H1 (cell line): ENCODE results near the gene OPCML. TPM values are rescaled to one million over a fixed set of nuclear protein-coding genes. Genes with fewer than 3 reads are reported as not detected.

Source experiments
- CTCF ChIA-PET: fragments of 300-600 bp; sonication (Branson Sonifier 250); formaldehyde crosslinking; loops from one replicate; lab custom pipeline; 2021; ENCODE audit not compliant: partially characterized antibody; lab: Charles Lee
- POLR2A ChIA-PET: fragments of 300-600 bp; sonication (Branson Sonifier 250); formaldehyde crosslinking; loops from one replicate; lab custom pipeline; 2021; ENCODE audit warnings: inconsistent platforms; ENCODE audit not compliant: partially characterized antibody; lab: Charles Lee
- DNase-seq, 2 experiments: peaks; one replicate each; pipeline versions ENCODE4 v3.0.0 to v3.0.0-alpha.2; 2010 to 2022; ENCODE audit warnings: low spot score in 2 of 2, low read depth in 1 of 2, mixed read lengths in 1 of 2
- FAIRE-seq: peaks from 2 replicates; lab custom pipeline; 2011; peaks lifted over from hg19 to GRCh38; lab: Jason Lieb, UNC
- H2AFZ ChIP-seq: 2 replicates; pipeline ENCODE4 v1.8.1; 2012; ENCODE audit warnings: low read length, inconsistent platforms
- H2AK5ac ChIP-seq: 2 replicates; pipeline ENCODE4 v1.6.1; 2013; ENCODE audit warnings: low read depth, low read length
- H2BK120ac ChIP-seq: replicated peaks from 2 replicates; pipeline ENCODE3; 2013; ENCODE audit warnings: low read depth, low read length, inconsistent platforms
- H2BK12ac ChIP-seq: 2 replicates; pipeline ENCODE4 v1.6.1; 2013; ENCODE audit warnings: low read depth, low read length
- H2BK15ac ChIP-seq: 2 replicates; pipeline ENCODE4 v1.6.1; 2013; ENCODE audit warnings: low read length
- H2BK20ac ChIP-seq: 2 replicates; pipeline ENCODE4 v1.6.1; 2013; ENCODE audit warnings: low read length
- H2BK5ac ChIP-seq: 2 replicates; pipeline ENCODE4 v1.6.1; 2013; ENCODE audit warnings: low read depth, low read length
- H3K14ac ChIP-seq: 2 replicates; pipeline ENCODE4 v1.6.1; 2013; ENCODE audit warnings: inconsistent platforms; ENCODE audit not compliant: insufficient read length
- H3K18ac ChIP-seq: 2 replicates; pipeline ENCODE4 v1.6.1; 2013; ENCODE audit warnings: low read length; ENCODE audit errors: extremely low read depth
- H3K23ac ChIP-seq: 2 replicates; pipeline ENCODE4 v1.6.1; 2013; ENCODE audit warnings: inconsistent platforms; ENCODE audit not compliant: insufficient read length
- H3K23me2 ChIP-seq: 2 replicates; pipeline ENCODE4 v1.6.1; 2013; ENCODE audit warnings: low read depth, low read length
- H3K27ac ChIP-seq: 2 replicates; pipeline ENCODE4 v1.6.1; 2011; ENCODE audit warnings: low read depth, low read length, inconsistent platforms
- H3K27me3 ChIP-seq, 4 experiments: replicated peaks in 1 of 4; 1 replicate in 1 of 4; 2 replicates in 3 of 4; pipeline versions ENCODE4 v1.6.1 to v1.8.1; 2011 to 2013; ENCODE audit warnings: low read length in 3 of 4, mild to moderate bottlenecking in 3 of 4, inconsistent platforms in 2 of 4, mixed read lengths in 2 of 4, moderate library complexity in 1 of 4; ENCODE audit not compliant: control insufficient read depth in 3 of 4, insufficient read depth in 3 of 4; ENCODE audit errors: extremely low read depth in 1 of 4
- H3K36me3 ChIP-seq, 4 experiments: 2 replicates each; pipeline versions ENCODE4 v1.6.1 to v1.8.1; 2011 to 2013; ENCODE audit warnings: mild to moderate bottlenecking in 4 of 4, low read length in 3 of 4, moderate library complexity in 2 of 4, control low read depth in 1 of 4, inconsistent platforms in 1 of 4; ENCODE audit not compliant: insufficient read depth in 4 of 4, control insufficient read depth in 2 of 4
- H3K4ac ChIP-seq: replicated peaks from 2 replicates; pipeline ENCODE3; 2013; ENCODE audit warnings: low read length, low read depth, mixed read lengths, inconsistent platforms; ENCODE audit not compliant: insufficient read length
- H3K4me1 ChIP-seq, 4 experiments: replicated peaks in 1 of 4; 1 replicate in 1 of 4; 2 replicates in 3 of 4; pipeline versions ENCODE4 v1.6.1 to v1.8.1; 2011 to 2013; ENCODE audit warnings: low read length in 3 of 4, inconsistent platforms in 2 of 4, mixed read lengths in 1 of 4; ENCODE audit not compliant: insufficient read depth in 4 of 4, control insufficient read depth in 3 of 4
- H3K4me2 ChIP-seq, 2 experiments: 2 replicates each; pipeline versions ENCODE4 v1.6.1 to v1.8.1; 2011 to 2013; ENCODE audit warnings: low read depth in 2 of 2, low read length in 2 of 2, control low read depth in 1 of 2, inconsistent platforms in 1 of 2, mild to moderate bottlenecking in 1 of 2; ENCODE audit not compliant: insufficient read depth in 1 of 2
- H3K4me3 ChIP-seq, 4 experiments: fragments of 200-600, 300-600 bp in 1 of 4; sonication (generic), shearing (Covaris generic), sonication (Bioruptor Twin) in 1 of 4; 2 replicates each; pipeline versions ENCODE4 v1.5.1 to v1.8.1; 2011 to 2016; ENCODE audit warnings: low read length in 4 of 4, low read depth in 3 of 4, control low read depth in 2 of 4, inconsistent platforms in 2 of 4, mild to moderate bottlenecking in 2 of 4, mixed read lengths in 1 of 4, moderate library complexity in 1 of 4; ENCODE audit not compliant: insufficient read depth in 2 of 4; ENCODE audit errors: extremely low read depth in 1 of 4
- H3K56ac ChIP-seq: replicated peaks from 2 replicates; pipeline ENCODE3; 2013; ENCODE audit warnings: low read depth, mild to moderate bottlenecking, mixed read lengths, low read length, inconsistent platforms; ENCODE audit not compliant: insufficient read length
- H3K79me1 ChIP-seq: 2 replicates; pipeline ENCODE4 v1.6.1; 2013; ENCODE audit warnings: low read depth, low read length, control low read depth
- H3K79me2 ChIP-seq, 2 experiments: 2 replicates each; pipeline versions ENCODE4 v1.6.1 to v1.8.1; 2012 to 2013; ENCODE audit warnings: low read length in 2 of 2, mild to moderate bottlenecking in 2 of 2, inconsistent platforms in 1 of 2; ENCODE audit not compliant: insufficient read depth in 2 of 2, control insufficient read depth in 1 of 2
- H3K9ac ChIP-seq, 4 experiments: replicated peaks in 1 of 4; 1 replicate in 1 of 4; 2 replicates in 3 of 4; pipeline versions ENCODE4 v1.6.1 to v1.8.1; 2011 to 2013; ENCODE audit warnings: low read depth in 3 of 4, low read length in 3 of 4, control low read depth in 2 of 4, mild to moderate bottlenecking in 2 of 4, moderate library complexity in 2 of 4, inconsistent platforms in 1 of 4; ENCODE audit errors: extremely low read depth in 1 of 4
- H3K9me3 ChIP-seq, 2 experiments: 2 replicates each; pipeline versions ENCODE4 v1.6.1 to v1.8.1; 2012 to 2013; ENCODE audit warnings: mild to moderate bottlenecking in 2 of 2, moderate library complexity in 2 of 2, control low read depth in 1 of 2, inconsistent platforms in 1 of 2, low read depth in 1 of 2, low read length in 1 of 2, mixed read lengths in 1 of 2; ENCODE audit not compliant: insufficient read depth in 2 of 2
- H4K20me1 ChIP-seq, 2 experiments: replicated peaks in 1 of 2; 2 replicates each; pipeline versions ENCODE3 to v1.8.1; 2011 to 2013; ENCODE audit warnings: inconsistent platforms in 2 of 2, low read length in 2 of 2, mild to moderate bottlenecking in 1 of 2; ENCODE audit not compliant: insufficient read depth in 2 of 2, control insufficient read depth in 1 of 2
- H4K5ac ChIP-seq: 2 replicates; pipeline ENCODE4 v1.6.1; 2013; ENCODE audit warnings: low read length, low read depth, mixed read lengths, inconsistent platforms; ENCODE audit not compliant: insufficient read length
- H4K8ac ChIP-seq: 2 replicates; pipeline ENCODE4 v1.8.0; 2013; ENCODE audit warnings: mild to moderate bottlenecking, moderate library complexity, low read length, inconsistent platforms; ENCODE audit not compliant: insufficient read depth; ENCODE audit errors: extremely low read depth
- H4K91ac ChIP-seq: replicated peaks from 2 replicates; pipeline ENCODE3; 2013; ENCODE audit warnings: low read length, mixed read lengths, inconsistent platforms; ENCODE audit not compliant: insufficient read length
- GTF2F1 ChIP-seq: IDR thresholded peaks from 2 replicates; pipeline ENCODE4 v1.6.1; 2012; ENCODE audit warnings: low read depth, low read length, improper control_type of control experiment, borderline replicate concordance
- WGBS, 2 experiments: shearing (Covaris generic) in 1 of 2; methylation state at CpG; one replicate each; pipeline versions ENCODE4 v1.1.6 to v1.1.7; 2013 to 2015; ENCODE audit warnings: low lambda C conversion rate in 2 of 2, mixed read lengths in 2 of 2, inconsistent platforms in 1 of 2, low coverage in 1 of 2, missing lambda C conversion rate in 1 of 2; ENCODE audit not compliant: insufficient replicate concordance in 2 of 2, insufficient coverage in 1 of 2, insufficient read length in 1 of 2; ENCODE audit errors: extremely low coverage in 1 of 2, missing lambda C conversion rate in 1 of 2; 5-methylcytosine and 5-hydroxymethylcytosine counted together
- polyA plus RNA-seq, 7 experiments: library from polyadenylated mRNA; depleted of rRNA in 3 of 7; stranded (reverse) in 5 of 7; unstranded in 2 of 7; fragments of >200 nt in 5 of 7; fragments of 200-250 nt in 2 of 7; gene quantifications; 1 replicate in 5 of 7; 2 replicates in 1 of 7; 4 replicates in 1 of 7; pipeline versions ENCODE4 v1.2.1 to v1.2.3, GENCODE V29; 2011 to 2013; ENCODE audit warnings: missing spikeins in 2 of 7, mixed read lengths in 2 of 7
- total RNA-seq: library from RNA; stranded (reverse); fragmentation: NEBNext Ultra II Directional; extraction: Animal tissue kit (Norgen Biotek cat#: 25700); gene quantifications from 2 replicates; pipeline ENCODE4 v1.2.1, GENCODE V29; 2021

OPCML gene
- total and polyA plus RNA-seq, 2 of the 8 experiments (the other 6 are each of a cell fraction or from before 2014, with no cell fraction given): 2.3 to 3.1 TPM

- no peaks in the 10 kb centered on the region for H3K27me3 ChIP-seq
- H2BK20ac ChIP-seq: no peak overlapping the region
- no peak overlapping the region for H2BK5ac ChIP-seq
- H3K23me2 ChIP-seq: no peaks in the 10 kb centered on the region
- FAIRE-seq: no peak
- H3K79me1 ChIP-seq: no peaks in the 10 kb centered on the region
- H3K4ac ChIP-seq: no peak overlapping the region
- no peak overlapping the region for H3K56ac ChIP-seq
- no peak overlapping the region for H4K91ac ChIP-seq
- H3K36me3 ChIP-seq: no peaks in the 10 kb centered on the region
- H2AFZ ChIP-seq: no peak overlapping the region
- peaks cover 0 to 4% (median 2%) of the 10 kb centered on the region in 4 experiments; a peak in 3 of 7 replicates for H3K4me1 ChIP-seq
- no peak overlapping the region for H3K14ac ChIP-seq
- no peak overlapping the region for H3K18ac ChIP-seq
- no peak overlapping the region for H2BK120ac ChIP-seq
- TF ChIP-seq GTF2F1: no peak
- no peak overlapping the region for H3K23ac ChIP-seq
- no peak overlapping the region for H2BK15ac ChIP-seq
- H3K27ac ChIP-seq: no peak overlapping the region
- WGBS, 2 experiments: 90% methylated on average over 8 of the region's 8 CpGs; no CpG with 5 or more reads in 1 of the 2 experiments
- H3K79me2 ChIP-seq: no peaks in the 10 kb centered on the region
- no peaks in the 10 kb centered on the region for H4K20me1 ChIP-seq
- no peak overlapping the region for H3K4me2 ChIP-seq
- CTCF ChIA-PET: interaction anchor here (1.2 to 6.8 kb wide), 6 partner anchors 10 to 507 kb away, joined by 3 to 102 read pairs (median 14); no protein-coding TSS in a partner anchor
- H2AK5ac ChIP-seq: no peak overlapping the region
- no peak overlapping the region for H4K8ac ChIP-seq
- H3K4me3 ChIP-seq: no peak overlapping the region
- DNase-seq: no peak
- no peak overlapping the region for H4K5ac ChIP-seq
- POLR2A ChIA-PET: interaction anchor here (1.3 kb wide), 1 partner anchor 10 kb away, joined by 6 read pairs; no protein-coding TSS in a partner anchor
- no peak overlapping the region for H3K9ac ChIP-seq
- H2BK12ac ChIP-seq: no peak overlapping the region
- H3K9me3 ChIP-seq: no peaks in the 10 kb centered on the region
Measured at GRCh38 chr11:133154076-133154475, 378.2 kb downstream of the OPCML start.
